ENCODE results near the gene FREY1.
A peak's percentile ranks its signal among the peaks of the same experiment; 100 is the strongest.

The FREY1 gene

GRCh38 chr11:45890886-45891550 is 16.1 kb downstream of the FREY1 start:
- no peak for DNase-seq

- DNase-seq, result no peak
These were observed 17.1 kb downstream of the FREY1 start for GRCh38 chr11:45889966-45890365.

GRCh38 chr11:45889555-45889954 is 17.5 kb downstream of the FREY1 start:
- DNase-seq, result no peak

- DNase-seq, result no peak
These were observed 19.5 kb downstream of the FREY1 start for GRCh38 chr11:45887587-45887986.

- no peak for DNase-seq
These were observed 20.1 kb downstream of the FREY1 start for GRCh38 chr11:45886816-45887520.

GRCh38 chr11:45885921-45886721 is 20.9 kb downstream of the FREY1 start:
- DNase-seq, result no peak

GRCh38 chr11:45885274-45885920 is 21.7 kb downstream of the FREY1 start, which contains the start of gene MAPK8IP1:
TSS of gene MAPK8IP1 (plus strand) at chr11:45885651. CDS start at chr11:45885821, 170 bp downstream.
- peak; percentile 71 for DNase-seq

- DNase-seq, result no peak
These were observed 22.4 kb downstream of the FREY1 start for GRCh38 chr11:45884596-45885185.

- no peak for DNase-seq
These were observed 25.2 kb downstream of the FREY1 start for GRCh38 chr11:45881708-45882368.

- DNase-seq, result no peak
These were observed 26.1 kb downstream of the FREY1 start for GRCh38 chr11:45880772-45881570.

- DNase-seq, result no peak
These were observed 27.0 kb downstream of the FREY1 start for GRCh38 chr11:45879803-45880686.

- no peak for DNase-seq
These were observed 29.2 kb downstream of the FREY1 start for GRCh38 chr11:45877845-45878244.

GRCh38 chr11:45877221-45877620 is 29.9 kb downstream of the FREY1 start:
- no peak for DNase-seq

- DNase-seq, result no peak
These were observed 30.7 kb downstream of the FREY1 start for GRCh38 chr11:45876401-45876800.

GRCh38 chr11:45872651-45873356 is 34.3 kb downstream of the FREY1 start:
- peak; percentile 35 for DNase-seq

GRCh38 chr11:45871638-45872037 is 35.4 kb downstream of the FREY1 start:
- DNase-seq, result no peak

GRCh38 chr11:45870706-45871105 is 36.4 kb downstream of the FREY1 start:
- DNase-seq, result no peak

- DNase-seq, result no peak
These were observed 37.5 kb downstream of the FREY1 start for GRCh38 chr11:45869551-45869950.

GRCh38 chr11:45864041-45864440 is 43.0 kb downstream of the FREY1 start:
- no peak for DNase-seq

Data from CD4-positive, alpha-beta T cell treated with Interleukin-12 subunit alpha and Interleukin-12 subunit beta, for 1 hour (primary cell).